OCI-LY1 (cell line): Measurements from ENCODE around the gene BCAP31.

Source experiments
- CTCF ChIP-seq: fragments of 200-600 bp; sonication (generic), shearing (Covaris generic); IDR thresholded peaks from 2 replicates; pipeline ENCODE4 v1.5.1; 2017; ENCODE audit warnings: mild to moderate bottlenecking, antibody characterized with exemption, low read length, moderate library complexity, mixed read lengths
- EZH2 ChIP-seq: fragments of 200-600 bp; sonication (generic), shearing (Covaris generic); IDR thresholded peaks from 2 replicates; pipeline ENCODE4 v1.8.0; 2017; ENCODE audit warnings: borderline replicate concordance, mixed run types, mild to moderate bottlenecking, antibody characterized with exemption, low read length, moderate library complexity, mixed read lengths

GRCh38 chrX:153688911-153689590, 35.1 kb downstream of the BCAP31 start:
- no peak for TF ChIP-seq CTCF
- no peak for TF ChIP-seq EZH2
